Activated B cell treated with CpG ODN at 0.5 μM for 24 hours (primary cell): ENCODE results near the gene SYPL1. TPM values are rescaled to one million over a fixed set of nuclear protein-coding genes. Genes with fewer than 3 reads are reported as not detected.

Experiments used
- ATAC-seq: fragments of 200-7000 bp; cut with Tn5 transposase; one replicate; pipeline ENCODE4 v1.10.0; 2021; ENCODE audit warnings: low read depth, mild to moderate bottlenecking, moderate library complexity
- CTCF ChIA-PET: fragments of 350-600 bp; sonication (Branson Sonifier 250); formaldehyde crosslinking; loops from one replicate; lab custom pipeline; 2021; ENCODE audit warnings: antibody characterized with exemption; lab: Charles Lee
- POLR2A ChIA-PET: fragments of 350-600 bp; sonication (Branson Sonifier 250); formaldehyde crosslinking; loops from one replicate; lab custom pipeline; 2021; ENCODE audit warnings: antibody characterized with exemption; lab: Charles Lee
- DNase-seq: peaks from one replicate; pipeline ENCODE4 v3.0.0; 2022
- H3K27ac Mint-ChIP-seq: one replicate; pipeline ENCODE4 v1.8.0; 2020; ENCODE audit warnings: mixed read lengths
- H3K27me3 Mint-ChIP-seq: one replicate; pipeline ENCODE4 v1.8.0; 2021; ENCODE audit warnings: mixed read lengths
- H3K36me3 Mint-ChIP-seq: one replicate; pipeline ENCODE4 v1.8.0; 2021; ENCODE audit warnings: low read depth, mixed read lengths
- H3K4me1 Mint-ChIP-seq: one replicate; pipeline ENCODE4 v1.8.0; 2021; ENCODE audit warnings: mixed read lengths
- H3K4me3 Mint-ChIP-seq: one replicate; pipeline ENCODE4 v1.8.0; 2020; ENCODE audit warnings: mild to moderate bottlenecking, mixed read lengths
- H3K9me3 Mint-ChIP-seq: one replicate; pipeline ENCODE4 v1.8.0; 2020; ENCODE audit warnings: mixed read lengths
- intact Hi-C: fragments of 100-400 bp; cut with micrococcal nuclease; formaldehyde crosslinking; loops from one replicate; pipeline ENCODE4 v1.15.1; 2024
- total RNA-seq: library from RNA; stranded (reverse); gene quantifications from 2 replicates; pipeline ENCODE4 v1.2.3, GENCODE V29; 2022
- TF ChIP-seq, protein P1 (sequence below): fragments of 200-600 bp; IDR thresholded peaks from one replicate; pipeline ENCODE4 v1.8.0; 2022; ENCODE audit warnings: antibody characterized with exemption, mild to moderate bottlenecking

The SYPL1 gene
- total RNA-seq, 1 donor from 2014 or later, result 116 TPM

DNA sequence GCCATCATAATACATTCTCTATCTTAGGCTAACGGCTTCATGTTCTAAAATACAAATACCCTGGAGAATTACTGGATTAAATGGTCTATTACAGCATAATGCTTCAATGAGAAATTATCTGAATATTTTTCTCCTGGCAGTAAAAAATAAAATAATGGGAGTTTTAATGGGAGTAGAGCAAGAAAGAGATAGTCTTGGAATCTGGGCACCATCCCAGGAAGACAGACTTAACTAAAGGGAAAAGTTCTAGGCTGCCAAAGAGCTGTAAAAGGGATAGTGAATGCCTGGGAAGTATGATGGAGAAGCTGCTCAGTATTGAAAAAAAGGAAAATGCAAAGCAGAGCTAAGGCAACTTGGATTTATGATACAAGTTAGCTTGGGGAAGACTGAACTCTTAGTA is 12.1 kb upstream of the SYPL1 start:
- Mint-ChIP-seq H3K9me3 (no peaks in the 10 kb centered on the region), H3K36me3 (no peaks in the 10 kb centered on the region), H3K27me3 (no peaks in the 10 kb centered on the region), H3K4me3 (no peak overlapping the region), H3K4me1 (peaks cover 14% of the 10 kb centered on the region), H3K27ac (no peak overlapping the region)
- intact Hi-C loops, result no loop called here
- no peak for DNase-seq
- TF ChIP-seq, protein P1, sequence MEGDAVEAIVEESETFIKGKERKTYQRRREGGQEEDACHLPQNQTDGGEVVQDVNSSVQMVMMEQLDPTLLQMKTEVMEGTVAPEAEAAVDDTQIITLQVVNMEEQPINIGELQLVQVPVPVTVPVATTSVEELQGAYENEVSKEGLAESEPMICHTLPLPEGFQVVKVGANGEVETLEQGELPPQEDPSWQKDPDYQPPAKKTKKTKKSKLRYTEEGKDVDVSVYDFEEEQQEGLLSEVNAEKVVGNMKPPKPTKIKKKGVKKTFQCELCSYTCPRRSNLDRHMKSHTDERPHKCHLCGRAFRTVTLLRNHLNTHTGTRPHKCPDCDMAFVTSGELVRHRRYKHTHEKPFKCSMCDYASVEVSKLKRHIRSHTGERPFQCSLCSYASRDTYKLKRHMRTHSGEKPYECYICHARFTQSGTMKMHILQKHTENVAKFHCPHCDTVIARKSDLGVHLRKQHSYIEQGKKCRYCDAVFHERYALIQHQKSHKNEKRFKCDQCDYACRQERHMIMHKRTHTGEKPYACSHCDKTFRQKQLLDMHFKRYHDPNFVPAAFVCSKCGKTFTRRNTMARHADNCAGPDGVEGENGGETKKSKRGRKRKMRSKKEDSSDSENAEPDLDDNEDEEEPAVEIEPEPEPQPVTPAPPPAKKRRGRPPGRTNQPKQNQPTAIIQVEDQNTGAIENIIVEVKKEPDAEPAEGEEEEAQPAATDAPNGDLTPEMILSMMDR, result no peak
- CTCF ChIA-PET, result interaction anchor here (2.0 kb wide), 1 partner anchor 30 kb away, joined by 4 read pairs; no protein-coding TSS in a partner anchor
- ATAC-seq, result no peak
- POLR2A ChIA-PET, result interaction anchor here (1.4 kb wide), 1 partner anchor 8 kb away, joined by 3 read pairs; no protein-coding TSS in a partner anchor

DNA sequence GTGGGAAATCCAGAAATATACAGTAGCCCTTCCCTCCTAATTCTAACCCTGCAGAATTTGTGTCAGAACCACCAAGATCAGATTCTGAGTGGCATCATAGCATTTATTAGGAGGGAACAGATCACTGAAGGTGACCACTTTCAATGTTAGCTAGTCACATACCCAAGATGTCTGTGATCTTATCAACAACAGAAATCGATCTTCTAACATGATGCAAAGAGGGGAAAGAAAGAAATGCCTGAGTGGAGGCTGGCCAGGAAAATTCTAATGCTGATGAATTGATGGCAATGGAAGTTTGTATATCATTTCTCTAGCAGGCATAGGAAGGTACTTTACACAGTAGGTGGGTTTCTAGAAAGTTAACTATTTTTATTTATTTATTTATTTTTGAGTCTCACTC is 10.6 kb upstream of the SYPL1 start:
- no peak for ATAC-seq
- peaks cover 20% of the 10 kb centered on the region for H3K4me1 Mint-ChIP-seq
- no peaks in the 10 kb centered on the region for H3K36me3 Mint-ChIP-seq
- ChIA-PET POLR2A (interaction anchor here (1.2 kb wide), 1 partner anchor 51 kb away, joined by 3 read pairs; no protein-coding TSS in a partner anchor), CTCF (interaction anchor here (1.9 kb wide), 1 partner anchor 31 kb away, joined by 6 read pairs; no protein-coding TSS in a partner anchor)
- TF ChIP-seq, protein P1, result no peak
- no peak for DNase-seq
- no peak overlapping the region for H3K27ac Mint-ChIP-seq
- H3K27me3 Mint-ChIP-seq, result no peaks in the 10 kb centered on the region
- H3K9me3 Mint-ChIP-seq, result no peaks in the 10 kb centered on the region
- H3K4me3 Mint-ChIP-seq, result no peak overlapping the region
- intact Hi-C loops, result no loop called here

DNA sequence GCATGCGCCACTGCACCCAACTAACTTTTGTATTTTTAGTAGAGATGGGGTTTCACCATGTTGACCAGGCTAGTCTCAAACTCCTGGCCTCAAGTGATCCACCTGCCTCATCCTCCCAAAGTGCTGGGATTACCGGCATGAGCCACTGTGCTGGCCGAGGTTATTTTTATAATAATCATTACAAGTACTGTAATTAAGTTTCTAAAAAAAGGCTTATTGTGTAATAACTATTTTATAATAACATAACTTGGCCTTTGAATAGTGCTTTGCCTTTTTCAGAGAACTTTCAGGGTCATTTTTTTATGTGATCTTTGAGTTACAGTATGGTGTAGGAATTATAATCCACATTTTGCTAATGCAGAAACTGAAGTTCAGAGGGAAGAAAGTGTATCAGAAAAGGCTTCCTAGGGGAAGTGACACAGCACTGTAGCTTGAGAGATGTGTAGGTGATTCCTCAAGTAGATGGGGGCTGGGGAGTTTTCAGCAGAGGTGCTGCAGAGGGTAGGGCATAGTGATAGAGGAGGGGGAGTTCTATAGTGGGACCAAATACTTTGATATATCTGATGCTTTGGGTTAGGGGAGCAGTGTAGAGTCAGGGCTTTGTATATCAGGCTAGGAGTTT is 9.2 kb upstream of the SYPL1 start:
- no peaks in the 10 kb centered on the region for H3K36me3 Mint-ChIP-seq
- TF ChIP-seq, protein P1, result no peak
- intact Hi-C loops, result no loop called here
- POLR2A ChIA-PET, result no interaction called here
- no peak overlapping the region for H3K4me3 Mint-ChIP-seq
- H3K27ac Mint-ChIP-seq, result no peak overlapping the region
- H3K27me3 Mint-ChIP-seq, result no peaks in the 10 kb centered on the region
- CTCF ChIA-PET, result interaction anchor here (1.9 kb wide), 1 partner anchor 33 kb away, joined by 6 read pairs; no protein-coding TSS in a partner anchor
- ATAC-seq (no peak), DNase-seq (no peak)
- peaks cover 28% of the 10 kb centered on the region for H3K4me1 Mint-ChIP-seq
- no peaks in the 10 kb centered on the region for H3K9me3 Mint-ChIP-seq

DNA sequence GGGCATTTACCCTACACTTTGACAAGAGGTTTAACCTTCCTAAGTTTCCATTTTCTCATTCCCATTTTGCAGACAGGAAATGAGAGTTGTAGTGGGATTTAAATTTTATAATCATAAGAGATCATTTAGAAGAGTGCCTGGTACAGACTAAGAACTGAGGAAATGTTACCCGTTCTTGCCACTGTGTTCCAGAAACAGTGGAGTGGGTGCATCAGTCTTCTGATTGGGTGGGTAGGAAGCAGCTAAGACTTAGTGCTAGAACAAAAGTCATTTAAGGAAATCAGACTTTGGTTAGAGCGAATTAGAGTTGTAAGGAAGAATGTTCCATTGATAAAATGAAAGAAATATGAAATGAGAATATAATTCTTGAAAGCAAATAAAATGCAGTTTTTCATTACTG is 8.4 kb upstream of the SYPL1 start:
- no peaks in the 10 kb centered on the region for H3K36me3 Mint-ChIP-seq
- H3K4me1 Mint-ChIP-seq, result peaks cover 31% of the 10 kb centered on the region
- TF ChIP-seq, protein P1, result no peak
- H3K27me3 Mint-ChIP-seq, result no peaks in the 10 kb centered on the region
- H3K27ac Mint-ChIP-seq, result no peak overlapping the region
- no peak overlapping the region for H3K4me3 Mint-ChIP-seq
- no peaks in the 10 kb centered on the region for H3K9me3 Mint-ChIP-seq
- intact Hi-C loops, result no loop called here
- ATAC-seq, result no peak
- POLR2A ChIA-PET, result no interaction called here
- CTCF ChIA-PET, result interaction anchor here (1.4 kb wide), 1 partner anchor 33 kb away, joined by 7 read pairs; no protein-coding TSS in a partner anchor
- no peak for DNase-seq

DNA sequence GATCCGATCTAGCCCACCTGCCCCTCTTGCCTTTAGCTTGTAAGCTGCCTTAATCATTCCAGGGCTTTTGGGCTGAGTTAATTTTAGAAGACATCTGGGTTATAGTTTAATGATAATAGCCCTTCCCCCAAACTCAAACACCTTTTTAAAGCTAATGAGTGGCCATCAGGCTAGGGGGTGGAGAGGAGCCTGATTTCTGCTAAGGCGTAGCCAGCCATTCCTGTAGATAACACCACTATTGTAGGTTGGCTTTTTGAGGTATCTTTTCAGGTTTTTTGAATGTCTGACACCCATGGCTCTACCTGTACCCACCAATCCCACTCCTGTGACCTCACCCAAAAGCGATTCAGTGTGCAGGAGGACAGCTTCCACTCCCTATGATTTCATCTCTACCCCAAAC is 7.6 kb upstream of the SYPL1 start:
- Mint-ChIP-seq H3K4me1 (peaks cover 37% of the 10 kb centered on the region), H3K27ac (no peak overlapping the region), H3K27me3 (no peaks in the 10 kb centered on the region), H3K4me3 (no peak overlapping the region), H3K36me3 (no peaks in the 10 kb centered on the region), H3K9me3 (no peaks in the 10 kb centered on the region)
- ATAC-seq (no peak), DNase-seq (no peak)
- TF ChIP-seq, protein P1, result no peak
- intact Hi-C loops, result no loop called here
- ChIA-PET CTCF (interaction anchor here (1.3 to 1.4 kb wide), 2 partner anchors 34 to 63 kb away, joined by 4 to 7 read pairs; no protein-coding TSS in a partner anchor), POLR2A (interaction anchor here (0.6 to 0.7 kb wide), 2 partner anchors 44 to 49 kb away, joined by 5 to 9 read pairs; no protein-coding TSS in a partner anchor)
